HCT116 (cell line): ENCODE results near the gene RRBP1. TPM values are rescaled to one million over a fixed set of nuclear protein-coding genes. Genes with fewer than 3 reads are reported as not detected.

Experiments
- ATAC-seq: fragments of 200-7000 bp; cut with Tn5 transposase; 2 replicates; pipeline ENCODE4 v1.9.1; 2020; ENCODE audit warnings: mild to moderate bottlenecking, moderate library complexity
- BruUV-seq: library from RNA; stranded (reverse); fragments of 400-500 nt; replicated peaks from 2 replicates; lab custom pipeline; 2021; lab: Mats Ljungman, UMichigan
- CTCF ChIA-PET: fragments of 300-600 bp; sonication (Branson Sonifier 250); formaldehyde crosslinking; loops from one replicate; lab custom pipeline; 2021; ENCODE audit warnings: antibody characterized with exemption; lab: Charles Lee
- POLR2A ChIA-PET: fragments of 300-600, 350-600 bp; sonication (Branson Sonifier 250); formaldehyde crosslinking; loops from one replicate; lab custom pipeline; 2021; ENCODE audit warnings: antibody characterized with exemption; lab: Charles Lee
- RAD21 ChIA-PET, 2 experiments: fragments of 300-600 bp; sonication (Branson Sonifier 250); formaldehyde crosslinking; loops; one replicate each; lab custom pipeline; 2023; ENCODE audit warnings: low total read pairs in 2 of 2; ENCODE audit not compliant: uncharacterized antibody in 2 of 2, unreplicated experiment in 2 of 2, low non-redundant PET in 1 of 2; lab: Charles Lee
- DNase-seq: peaks from one replicate; pipeline ENCODE4 v3.0.0-alpha.2; 2010; ENCODE audit warnings: low read depth, low spot score
- H2AFZ ChIP-seq: fragments of 200-600 bp; shearing (Covaris generic), sonication (generic); 2 replicates; pipeline ENCODE4 v1.6.1; 2017; ENCODE audit warnings: low read depth, mixed run types, mixed read lengths, antibody characterized with exemption, low read length; ENCODE audit not compliant: poor library complexity, severe bottlenecking
- H3K27ac ChIP-seq: 2 replicates; pipeline ENCODE4 v1.5.1; 2012; ENCODE audit warnings: low read depth, low read length
- H3K27me3 ChIP-seq: fragments of 200-600 bp; sonication (generic); 2 replicates; pipeline ENCODE4 v1.6.1; 2016; ENCODE audit warnings: mixed run types, low read length, mixed read lengths; ENCODE audit not compliant: insufficient read depth
- H3K36me3 ChIP-seq, 2 experiments: fragments of 200-500 bp in 1 of 2; fragments of 200-600 bp in 1 of 2; sonication (Bioruptor generic) in 1 of 2; sonication (generic) in 1 of 2; 2 replicates each; pipeline versions ENCODE4 v1.5.1 to v1.6.1; 2014 to 2016; ENCODE audit warnings: low read length in 2 of 2, inconsistent platforms in 1 of 2, mixed read lengths in 1 of 2, mixed run types in 1 of 2; ENCODE audit not compliant: insufficient read depth in 2 of 2, control insufficient read depth in 1 of 2
- H3K4me1 ChIP-seq, 2 experiments: fragments of 200-600 bp in 1 of 2; sonication (generic) in 1 of 2; 2 replicates each; pipeline versions ENCODE4 v1.5.1 to v1.6.1; 2012 to 2017; ENCODE audit warnings: low read length in 2 of 2, inconsistent platforms in 1 of 2, mild to moderate bottlenecking in 1 of 2, mixed read lengths in 1 of 2, mixed run types in 1 of 2, moderate library complexity in 1 of 2; ENCODE audit not compliant: insufficient read depth in 2 of 2, control insufficient read depth in 1 of 2
- H3K4me2 ChIP-seq: fragments of 200-600 bp; sonication (generic); 2 replicates; pipeline ENCODE4 v1.6.1; 2017; ENCODE audit warnings: mixed run types, low read length, mixed read lengths
- H3K4me3 ChIP-seq, 2 experiments: fragments of 200-600 bp in 1 of 2; sonication (generic) in 1 of 2; replicated peaks in 1 of 2; 2 replicates each; pipeline ENCODE4 v1.5.1; 2011 to 2016; ENCODE audit warnings: low read length in 2 of 2, control low read depth in 1 of 2, low read depth in 1 of 2, mild to moderate bottlenecking in 1 of 2, mixed read lengths in 1 of 2, mixed run types in 1 of 2
- H3K79me2 ChIP-seq: fragments of 200-600 bp; sonication (generic); 2 replicates; pipeline ENCODE4 v1.6.1; 2017; ENCODE audit warnings: mild to moderate bottlenecking, mixed run types, low read length, moderate library complexity, mixed read lengths; ENCODE audit not compliant: insufficient read depth
- H3K9ac ChIP-seq: fragments of 200-600 bp; sonication (generic); 2 replicates; pipeline ENCODE4 v1.6.1; 2016; ENCODE audit warnings: low read length, mixed read lengths
- H3K9me2 ChIP-seq: fragments of 200-600 bp; sonication (generic), shearing (Covaris generic); 2 replicates; pipeline ENCODE4 v1.6.1; 2017; ENCODE audit warnings: mixed run types, mild to moderate bottlenecking, moderate library complexity; ENCODE audit not compliant: insufficient read depth
- H3K9me3 ChIP-seq, 2 experiments: fragments of 200-500 bp in 1 of 2; fragments of 200-600 bp in 1 of 2; sonication (Bioruptor generic) in 1 of 2; sonication (generic) in 1 of 2; 2 replicates each; pipeline ENCODE4 v1.6.1; 2014 to 2017; ENCODE audit warnings: low read length in 2 of 2, mixed read lengths in 2 of 2, inconsistent platforms in 1 of 2, low read depth in 1 of 2, mild to moderate bottlenecking in 1 of 2, mixed run types in 1 of 2, moderate library complexity in 1 of 2; ENCODE audit not compliant: control insufficient read depth in 1 of 2, insufficient read depth in 1 of 2
- H4K20me1 ChIP-seq: fragments of 200-600 bp; sonication (generic), shearing (Covaris generic); 2 replicates; pipeline ENCODE4 v1.6.1; 2017; ENCODE audit warnings: mixed run types, mild to moderate bottlenecking, moderate library complexity; ENCODE audit not compliant: insufficient read depth
- ELF1 ChIP-seq: IDR thresholded peaks from 2 replicates; pipeline ENCODE4 v1.6.1; 2012; ENCODE audit warnings: low read depth, borderline replicate concordance
- EZH2 ChIP-seq: fragments of 200-600 bp; sonication (generic); IDR thresholded peaks from 2 replicates; pipeline ENCODE4 v1.6.1; 2017; ENCODE audit warnings: antibody characterized with exemption, mixed run types
- EZH2phosphoT487 ChIP-seq: fragments of 200-600 bp; IDR thresholded peaks from 2 replicates; pipeline ENCODE4 v1.6.1; 2018; ENCODE audit warnings: antibody characterized with exemption, borderline replicate concordance
- FOSL1 ChIP-seq: IDR thresholded peaks from 2 replicates; pipeline ENCODE4 v1.6.1; 2012; ENCODE audit warnings: low read depth
- JUND ChIP-seq: IDR thresholded peaks from 2 replicates; pipeline ENCODE4 v1.6.1; 2012
- MAX ChIP-seq: IDR thresholded peaks from 2 replicates; pipeline ENCODE4 v1.6.1; 2012
- POLR2A ChIP-seq: IDR thresholded peaks from 2 replicates; pipeline ENCODE4 v1.7.0; 2011; ENCODE audit warnings: borderline replicate concordance; ENCODE audit not compliant: insufficient read depth, insufficient read length; ENCODE audit errors: extremely low read depth
- POLR2AphosphoS5 ChIP-seq: IDR thresholded peaks from 2 replicates; pipeline ENCODE4 v1.6.1; 2011; ENCODE audit warnings: mild to moderate bottlenecking, low read depth, low read length, moderate library complexity
- RAD21 ChIP-seq: IDR thresholded peaks from 2 replicates; pipeline ENCODE4 v1.6.1; 2012; ENCODE audit warnings: low read depth, mild to moderate bottlenecking
- REST ChIP-seq: IDR thresholded peaks from 2 replicates; pipeline ENCODE4 v1.6.1; 2012; ENCODE audit warnings: low read depth
- SIN3A ChIP-seq: IDR thresholded peaks from 2 replicates; pipeline ENCODE4 v1.6.1; 2012; ENCODE audit warnings: low read depth
- SP1 ChIP-seq: IDR thresholded peaks from 2 replicates; pipeline ENCODE4 v1.6.1; 2012; ENCODE audit warnings: low read depth
- ZBTB33 ChIP-seq: IDR thresholded peaks from 2 replicates; pipeline ENCODE4 v1.6.1; 2011; ENCODE audit warnings: mild to moderate bottlenecking, low read length, moderate library complexity; ENCODE audit not compliant: insufficient replicate concordance; ENCODE audit errors: extremely low read depth
- ZNF274 ChIP-seq: fragments of 200-500 bp; sonication (Bioruptor generic); IDR thresholded peaks from 2 replicates; pipeline ENCODE4 v1.6.1; 2014; ENCODE audit warnings: mild to moderate bottlenecking, low read depth, low read length, inconsistent platforms
- intact Hi-C: fragments of 100-400 bp; cut with micrococcal nuclease; formaldehyde crosslinking; loops from 2 replicates; pipeline ENCODE4 v1.10.0; 2022
- total RNA-seq: library from RNA; stranded (reverse); gene quantifications from one replicate; pipeline ENCODE4 v1.2.1, GENCODE V29; 2021; ENCODE audit not compliant: unreplicated experiment
- TF ChIP-seq, protein P1 (sequence below): IDR thresholded peaks from 2 replicates; pipeline ENCODE4 v1.6.1; 2012
- TF ChIP-seq, protein P2 (sequence below), 3 experiments: fragments of 200-600 bp in 1 of 3; sonication (generic) in 1 of 3; IDR thresholded peaks in 2 of 3; conservative IDR thresholded peaks in 1 of 3; 2 replicates each; pipeline ENCODE4 v1.5.1; 2012 to 2017; ENCODE audit warnings: low read depth in 2 of 3, low read length in 2 of 3, antibody characterized with exemption in 1 of 3, borderline replicate concordance in 1 of 3, control low read depth in 1 of 3, mild to moderate bottlenecking in 1 of 3, mixed read lengths in 1 of 3, mixed run types in 1 of 3, moderate library complexity in 1 of 3; ENCODE audit not compliant: insufficient read depth in 1 of 3

RRBP1 gene
- total RNA-seq, 1 experiment from 2014 or later, result 123 TPM

DNA sequence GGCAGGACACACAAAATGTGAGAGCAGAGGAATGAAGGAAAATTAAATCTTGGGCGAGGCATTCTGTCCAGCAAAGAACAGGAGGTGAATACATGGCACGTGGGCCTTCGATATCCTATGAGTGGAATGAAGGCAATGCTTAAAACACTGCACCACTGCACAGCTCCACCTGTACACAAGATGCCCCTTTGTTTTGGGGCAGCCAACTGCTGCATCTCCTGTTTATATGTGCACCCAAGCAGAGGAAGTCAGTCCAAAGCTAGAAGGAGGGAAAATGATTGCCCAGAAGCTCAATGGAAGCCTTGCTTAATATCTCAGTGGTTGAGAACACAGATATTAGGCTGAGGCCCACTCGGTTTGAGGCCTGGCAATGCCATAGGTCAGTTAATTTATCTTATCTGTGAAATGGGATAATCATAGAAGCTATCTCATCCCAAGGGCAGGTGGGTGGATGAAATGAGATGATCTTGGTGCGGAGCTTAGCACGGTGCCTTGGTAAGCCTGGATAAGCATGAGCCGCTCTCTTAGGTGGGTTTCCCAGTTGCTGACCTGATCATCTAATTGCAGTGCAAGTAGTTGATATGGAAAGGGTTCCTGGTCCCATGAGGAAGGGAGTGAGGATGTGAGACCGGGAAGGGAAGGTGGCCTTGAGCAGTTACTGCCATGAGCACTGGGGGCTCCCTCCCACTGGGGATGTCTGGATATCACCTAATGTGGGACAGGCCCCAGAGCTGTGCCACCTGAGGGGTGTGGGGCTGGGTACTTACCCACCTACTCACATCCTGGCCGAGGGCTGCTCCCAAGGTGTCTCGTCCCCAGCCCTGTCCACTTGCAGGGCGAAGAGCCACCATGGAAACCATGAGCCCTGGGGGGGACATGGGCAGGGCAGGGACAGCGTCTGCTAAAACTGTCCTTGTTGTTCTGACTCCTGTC lies 27.6 kb upstream of the RRBP1 start:
- TF ChIP-seq SIN3A (no peak), POLR2A (no peak), SP1 (no peak), MAX (no peak), JUND (no peak), ZNF274 (no peak), RAD21 (no peak), POLR2AphosphoS5 (no peak), FOSL1 (no peak), EZH2phosphoT487 (no peak), EZH2 (no peak), REST (no peak), ELF1 (no peak), ZBTB33 (no peak)
- TF ChIP-seq, protein P1, sequence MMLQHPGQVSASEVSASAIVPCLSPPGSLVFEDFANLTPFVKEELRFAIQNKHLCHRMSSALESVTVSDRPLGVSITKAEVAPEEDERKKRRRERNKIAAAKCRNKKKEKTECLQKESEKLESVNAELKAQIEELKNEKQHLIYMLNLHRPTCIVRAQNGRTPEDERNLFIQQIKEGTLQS, result no peak
- TF ChIP-seq, protein P2, sequence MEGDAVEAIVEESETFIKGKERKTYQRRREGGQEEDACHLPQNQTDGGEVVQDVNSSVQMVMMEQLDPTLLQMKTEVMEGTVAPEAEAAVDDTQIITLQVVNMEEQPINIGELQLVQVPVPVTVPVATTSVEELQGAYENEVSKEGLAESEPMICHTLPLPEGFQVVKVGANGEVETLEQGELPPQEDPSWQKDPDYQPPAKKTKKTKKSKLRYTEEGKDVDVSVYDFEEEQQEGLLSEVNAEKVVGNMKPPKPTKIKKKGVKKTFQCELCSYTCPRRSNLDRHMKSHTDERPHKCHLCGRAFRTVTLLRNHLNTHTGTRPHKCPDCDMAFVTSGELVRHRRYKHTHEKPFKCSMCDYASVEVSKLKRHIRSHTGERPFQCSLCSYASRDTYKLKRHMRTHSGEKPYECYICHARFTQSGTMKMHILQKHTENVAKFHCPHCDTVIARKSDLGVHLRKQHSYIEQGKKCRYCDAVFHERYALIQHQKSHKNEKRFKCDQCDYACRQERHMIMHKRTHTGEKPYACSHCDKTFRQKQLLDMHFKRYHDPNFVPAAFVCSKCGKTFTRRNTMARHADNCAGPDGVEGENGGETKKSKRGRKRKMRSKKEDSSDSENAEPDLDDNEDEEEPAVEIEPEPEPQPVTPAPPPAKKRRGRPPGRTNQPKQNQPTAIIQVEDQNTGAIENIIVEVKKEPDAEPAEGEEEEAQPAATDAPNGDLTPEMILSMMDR (IDR thresholded peaks at IDR 0.05 in 2 of 3, conservative IDR thresholded peaks at IDR 0.05 in 1 of 3; ENCODE audit: borderline replicate concordance in 1 of 3, insufficient read depth in 1 of 3, low read depth in 2 of 3, low read length in 2 of 3), result no peak
- POLR2A ChIA-PET, result interaction anchor here (1.2 kb wide), 1 partner anchor 27 kb away, joined by 3 read pairs; the partner anchor contains the start of gene RRBP1
- RAD21 ChIA-PET, result no interaction called here
- Histone ChIP-seq H3K9me3 (no peaks in the 10 kb centered on the region), H4K20me1 (no peaks in the 10 kb centered on the region), H3K4me1 (no peaks in the 10 kb centered on the region), H3K79me2 (no peaks in the 10 kb centered on the region), H3K27me3 (no peaks in the 10 kb centered on the region), H3K9me2 (no peaks in the 10 kb centered on the region), H3K4me2 (no peak overlapping the region), H2AFZ (no peak overlapping the region), H3K36me3 (no peaks in the 10 kb centered on the region), H3K9ac (no peak overlapping the region), H3K27ac (no peak overlapping the region), H3K4me3 (no peak overlapping the region)
- ATAC-seq (no peak), DNase-seq (no peak)
- BruUV-seq, result no TSS peak
- intact Hi-C loops, result no loop called here
- CTCF ChIA-PET, result no interaction called here
